Measurements from ENCODE around the gene SLC35D2.

DNA sequence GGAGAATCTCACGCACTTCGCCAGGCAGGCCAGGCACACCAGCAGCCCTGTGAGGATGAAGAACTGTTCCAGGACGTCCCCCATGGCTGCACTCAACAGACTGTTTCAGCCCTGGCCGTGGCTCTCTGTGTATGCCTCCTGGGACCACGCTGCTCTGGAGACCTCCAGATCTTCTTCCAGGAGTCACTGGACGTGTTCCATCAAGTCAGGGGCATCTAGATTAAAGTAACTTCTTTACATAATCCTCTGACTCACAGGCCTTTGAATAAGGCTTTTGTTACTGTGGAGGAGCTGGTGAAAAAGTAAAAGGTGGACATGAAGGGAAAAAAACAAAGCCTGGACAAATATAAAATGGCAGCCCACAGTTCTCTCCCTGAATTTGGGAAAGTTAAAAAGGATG lies 81.5 kb downstream of the SLC35D2 start, which contains the start of gene HSD17B3:
- no peak for TF ChIP-seq POLR2A (IDR thresholded peaks at IDR 0.05; ENCODE audit: low read depth, low read length)
- no peak for TF ChIP-seq TAF1 (IDR thresholded peaks at IDR 0.05; ENCODE audit: low read depth, low read length)
- TF ChIP-seq SPI1 (IDR thresholded peaks at IDR 0.05; ENCODE audit: low read depth, low read length): no peak
- TF ChIP-seq POU2F2 (IDR thresholded peaks at IDR 0.05; ENCODE audit: low read depth, low read length): no peak

Data from GM12891 (cell line).